K562 (cell line): Measurements from ENCODE around the gene ARL11. TPM values are rescaled to one million over a fixed set of nuclear protein-coding genes. Genes with fewer than 3 reads are reported as not detected.

Experiments used
- ATAC-seq: fragments of 200-7000 bp; cut with Tn5 transposase; 3 replicates; pipeline ENCODE4 v1.9.1; 2020; ENCODE audit warnings: moderate library complexity
- BruUV-seq: library from RNA; stranded (reverse); fragments of 400-500 nt; replicated peaks from 2 replicates; lab custom pipeline; 2021; lab: Mats Ljungman, UMichigan
- CTCF ChIA-PET: fragments of 300-600 bp; formaldehyde crosslinking; extraction: SDS; loops from one replicate; lab custom pipeline; 2021; ENCODE audit warnings: low intra/inter-chr PET ratio; lab: Yijun Ruan, JAX
- POLR2A ChIA-PET: fragments of 300-600, 350-650 bp; sonication (Branson Sonifier 250); formaldehyde crosslinking; extraction: SDS; loops from one replicate; lab custom pipeline; 2021; ENCODE audit warnings: antibody characterized with exemption, inconsistent platforms; lab: Yijun Ruan, JAX
- DNase-seq, 4 experiments: peaks; one replicate each; pipeline versions ENCODE4 v3.0.0 to v3.0.0-alpha.2; 2011 to 2018; ENCODE audit warnings: low spot score in 3 of 4, mixed read lengths in 3 of 4; ENCODE audit errors: extremely low read depth in 1 of 4
- FAIRE-seq: peaks from 2 replicates; lab custom pipeline; 2011; peaks lifted over from hg19 to GRCh38; lab: Jason Lieb, UNC
- H2AFZ ChIP-seq: 2 replicates; pipeline ENCODE4 v1.6.0; 2011; ENCODE audit warnings: low read depth, low read length, control low read depth, inconsistent platforms
- H3K27ac ChIP-seq: fragments of 200-600 bp; 3 replicates; pipeline ENCODE4 v1.8.0; 2011; ENCODE audit warnings: low read depth, mild to moderate bottlenecking, control low read depth, inconsistent platforms, low read length, moderate library complexity, mixed read lengths; ENCODE audit errors: extremely low read depth
- H3K27me3 ChIP-seq, 2 experiments: fragments of 300-600 bp in 1 of 2; 2 replicates in 1 of 2; 3 replicates in 1 of 2; pipeline versions ENCODE4 v1.6.0 to v1.8.0; 2011; ENCODE audit warnings: inconsistent platforms in 2 of 2, low read length in 2 of 2, mild to moderate bottlenecking in 1 of 2, mixed read lengths in 1 of 2, moderate library complexity in 1 of 2; ENCODE audit not compliant: control insufficient read depth in 2 of 2, insufficient read depth in 2 of 2
- H3K36me3 ChIP-seq: fragments of 300-600 bp; 3 replicates; pipeline ENCODE4 v1.8.0; 2011; ENCODE audit warnings: mild to moderate bottlenecking, low read length, inconsistent platforms; ENCODE audit not compliant: control insufficient read depth, insufficient read depth
- H3K4me1 ChIP-seq, 2 experiments: fragments of 200-600 bp in 1 of 2; replicated peaks in 1 of 2; 2 replicates in 1 of 2; 3 replicates in 1 of 2; pipeline versions ENCODE4 v1.5.1 to v1.8.0; 2011; ENCODE audit warnings: inconsistent platforms in 2 of 2, low read length in 2 of 2, mild to moderate bottlenecking in 1 of 2, mixed read lengths in 1 of 2, moderate library complexity in 1 of 2; ENCODE audit not compliant: control insufficient read depth in 2 of 2, insufficient read depth in 2 of 2
- H3K4me2 ChIP-seq: 2 replicates; pipeline ENCODE4 v1.6.1; 2011; ENCODE audit warnings: low read length, control low read depth, inconsistent platforms, mixed read lengths; ENCODE audit not compliant: insufficient read depth
- H3K4me3 ChIP-seq: fragments of 200-600 bp; sonication (generic), shearing (Covaris generic); 2 replicates; pipeline ENCODE4 v1.5.1; 2016; ENCODE audit warnings: control low read depth, inconsistent platforms
- H3K79me2 ChIP-seq: fragments of 200-600 bp; 3 replicates; pipeline ENCODE4 v1.8.0; 2011; ENCODE audit warnings: low read length, inconsistent platforms; ENCODE audit not compliant: control insufficient read depth, insufficient read depth
- H3K9ac ChIP-seq, 2 experiments: 2 replicates each; pipeline versions ENCODE4 v1.6.0 to v1.6.1; 2011; ENCODE audit warnings: low read depth in 2 of 2, low read length in 2 of 2, control low read depth in 1 of 2, inconsistent platforms in 1 of 2, mild to moderate bottlenecking in 1 of 2, mixed read lengths in 1 of 2; ENCODE audit not compliant: insufficient read depth in 1 of 2
- H3K9me1 ChIP-seq: one replicate; pipeline ENCODE4 v1.6.0; 2011; ENCODE audit warnings: inconsistent platforms, mild to moderate bottlenecking, low read length, moderate library complexity; ENCODE audit not compliant: control insufficient read depth, insufficient read depth
- H3K9me3 ChIP-seq: replicated peaks from 2 replicates; pipeline ENCODE4 v1.5.1; 2011; ENCODE audit warnings: low read depth, low read length, inconsistent platforms; ENCODE audit not compliant: control insufficient read depth, insufficient read depth
- H4K20me1 ChIP-seq: replicated peaks from 2 replicates; pipeline ENCODE4 v1.6.1; 2011; ENCODE audit warnings: low read length, inconsistent platforms, mixed read lengths; ENCODE audit not compliant: control insufficient read depth, insufficient read depth
- ARNT ChIP-seq, 2 experiments: fragments of 450-650 bp; IDR thresholded peaks; 2 replicates each; pipeline ENCODE4 v1.6.1; 2016; ENCODE audit warnings: mild to moderate bottlenecking in 1 of 2
- CREB1 ChIP-seq, 2 experiments: sonication (generic) in 1 of 2; formaldehyde crosslinking in 1 of 2; IDR thresholded peaks; 2 replicates each; pipeline versions ENCODE4 v1.6.1 to v1.8.0; 2012 to 2022; ENCODE audit warnings: inconsistent platforms in 1 of 2, mild to moderate bottlenecking in 1 of 2, missing genetic modification reagents in 1 of 2, moderate library complexity in 1 of 2
- FOSL1 ChIP-seq: fragments of 200-800 bp; sonication (Bioruptor generic); conservative IDR thresholded peaks from 2 replicates; pipeline ENCODE4 v1.6.1; 2016; ENCODE audit warnings: missing genetic modification characterization, missing compliant biosample characterization
- GTF3C2 ChIP-seq: IDR thresholded peaks from 3 replicates; pipeline ENCODE4 v1.6.1; 2011; ENCODE audit warnings: borderline replicate concordance, mild to moderate bottlenecking, moderate library complexity; ENCODE audit not compliant: insufficient read length; ENCODE audit errors: extremely low read depth
- HNRNPK ChIP-seq: fragments of 200-400 bp; formaldehyde crosslinking; IDR thresholded peaks from one replicate; pipeline ENCODE4 v1.6.1; 2018; ENCODE audit warnings: mild to moderate bottlenecking, low read depth, low read length; ENCODE audit not compliant: poor library complexity, severe bottlenecking
- JUN ChIP-seq, 2 experiments: sonication (generic) in 1 of 2; formaldehyde crosslinking in 1 of 2; IDR thresholded peaks; 2 replicates each; pipeline versions ENCODE4 v1.6.1 to v1.8.0; 2012 to 2022; ENCODE audit warnings: borderline replicate concordance in 2 of 2, mild to moderate bottlenecking in 2 of 2, improper control_type of control experiment in 1 of 2, low read depth in 1 of 2, low read length in 1 of 2, missing genetic modification reagents in 1 of 2
- MCM7 ChIP-seq, 2 experiments: fragments of 450-650 bp; IDR thresholded peaks; 2 replicates each; pipeline ENCODE4 v1.6.1; 2016 to 2018
- MED1 ChIP-seq: sonication (generic); formaldehyde crosslinking; IDR thresholded peaks from 2 replicates; pipeline ENCODE4 v1.8.1; 2023; ENCODE audit warnings: missing genetic modification reagents, borderline replicate concordance
- MEF2D ChIP-seq: conservative IDR thresholded peaks from 2 replicates; pipeline ENCODE4 v1.6.1; 2016; ENCODE audit warnings: low read depth, missing genetic modification characterization, missing compliant biosample characterization
- NR3C1 ChIP-seq: sonication (generic); formaldehyde crosslinking; IDR thresholded peaks from 2 replicates; pipeline ENCODE4 v1.8.1; 2022; ENCODE audit warnings: missing genetic modification reagents
- NUFIP1 ChIP-seq: fragments of 450-650 bp; IDR thresholded peaks from 2 replicates; pipeline ENCODE4 v1.6.1; 2018; ENCODE audit not compliant: partially characterized antibody
- SETDB1 ChIP-seq: IDR thresholded peaks from one replicate; pipeline ENCODE4 v1.6.1; 2012; ENCODE audit warnings: low read length, control low read depth, inconsistent platforms
- SMAD4 ChIP-seq: fragments of 250-450 bp; sonication (Bioruptor Pico); conservative IDR thresholded peaks from 2 replicates; pipeline ENCODE4 v1.8.0; 2021; ENCODE audit warnings: inconsistent platforms, mild to moderate bottlenecking, moderate library complexity
- SRSF3 ChIP-seq: fragments of 200-400 bp; formaldehyde crosslinking; IDR thresholded peaks from 2 replicates; pipeline ENCODE4 v1.6.1; 2016; ENCODE audit warnings: mild to moderate bottlenecking, low read length, moderate library complexity; ENCODE audit not compliant: insufficient read depth
- XRCC3 ChIP-seq: fragments of 450-650 bp; IDR thresholded peaks from 2 replicates; pipeline ENCODE4 v1.6.1; 2017; ENCODE audit warnings: mild to moderate bottlenecking, moderate library complexity
- ZBTB17 ChIP-seq: fragments of 450-650 bp; formaldehyde crosslinking; IDR thresholded peaks from 2 replicates; pipeline ENCODE4 v1.4.0; 2020; ENCODE audit warnings: mild to moderate bottlenecking
- ZFP36 ChIP-seq: fragments of 150-350 bp; IDR thresholded peaks from 2 replicates; pipeline ENCODE4 v1.6.1; 2018; ENCODE audit warnings: low read length, low read depth; ENCODE audit not compliant: partially characterized antibody
- ZNF57 ChIP-seq: fragments of 450-650 bp; formaldehyde crosslinking; IDR thresholded peaks from 2 replicates; pipeline ENCODE4 v1.4.0; 2020; ENCODE audit warnings: mild to moderate bottlenecking, moderate library complexity
- ZNF75A ChIP-seq: fragments of 450-650 bp; formaldehyde crosslinking; IDR thresholded peaks from 2 replicates; pipeline ENCODE4 v1.4.0; 2020; ENCODE audit warnings: mild to moderate bottlenecking
- ZNF785 ChIP-seq: fragments of 250-450 bp; sonication (Bioruptor Pico); IDR thresholded peaks from 2 replicates; pipeline ENCODE4 v1.4.0; 2020; ENCODE audit warnings: mild to moderate bottlenecking
- WGBS: fragments of 100-300 bp; shearing (Covaris generic); methylation state at CpG from one replicate; pipeline ENCODE4 v1.1.6; 2016; ENCODE audit warnings: low coverage, mixed read lengths; ENCODE audit not compliant: insufficient coverage; ENCODE audit errors: missing lambda C conversion rate; 5-methylcytosine and 5-hydroxymethylcytosine counted together
- in situ Hi-C: fragments of 300-500 bp; cut with MboI; formaldehyde crosslinking; loops from 4 replicates; pipeline ENCODE4 v1.15.0; 2018; ENCODE audit warnings: inconsistent platforms, mixed read lengths
- intact Hi-C: fragments of 100-400 bp; cut with micrococcal nuclease; formaldehyde crosslinking; loops from 2 replicates; pipeline ENCODE4 v1.14.2; 2022
- polyA plus RNA-seq, 8 experiments: library from polyadenylated mRNA; depleted of rRNA in 4 of 8; stranded (reverse) in 5 of 8; unstranded in 3 of 8; fragments of >200 nt; fragmentation: Nextera tagmentation in 2 of 8; fragmentation: Illumina TruSeq in 1 of 8; extraction: Ambion mirVana in 2 of 8; extraction: Trizol in 1 of 8; gene quantifications; 2 replicates each; pipeline versions ENCODE4 v1.2.1 to v1.2.3, GENCODE V29; 2011 to 2014; ENCODE audit warnings: inconsistent platforms in 1 of 8, missing spikeins in 1 of 8
- total RNA-seq, 7 experiments: library from RNA; depleted of rRNA in 6 of 7; stranded (reverse); fragments of >200 nt in 6 of 7; fragmentation: Illumina TruSeq in 2 of 7; extraction: Trizol in 2 of 7; gene quantifications; 2 replicates each; pipeline versions ENCODE4 v1.2.1 to v1.2.3, GENCODE V29; 2011 to 2021; ENCODE audit warnings: low replicate concordance in 1 of 7
- TF ChIP-seq, protein P1 (sequence below): IDR thresholded peaks from 2 replicates; pipeline ENCODE4 v1.6.1; 2014; ENCODE audit warnings: antibody characterized with exemption

ARL11 gene
- total and polyA plus RNA-seq, 9 of the 15 experiments (the other 6 are each of a cell fraction or from before 2014, with no cell fraction given), result 0.18 to 0.87 (median 0.45) TPM

DNA sequence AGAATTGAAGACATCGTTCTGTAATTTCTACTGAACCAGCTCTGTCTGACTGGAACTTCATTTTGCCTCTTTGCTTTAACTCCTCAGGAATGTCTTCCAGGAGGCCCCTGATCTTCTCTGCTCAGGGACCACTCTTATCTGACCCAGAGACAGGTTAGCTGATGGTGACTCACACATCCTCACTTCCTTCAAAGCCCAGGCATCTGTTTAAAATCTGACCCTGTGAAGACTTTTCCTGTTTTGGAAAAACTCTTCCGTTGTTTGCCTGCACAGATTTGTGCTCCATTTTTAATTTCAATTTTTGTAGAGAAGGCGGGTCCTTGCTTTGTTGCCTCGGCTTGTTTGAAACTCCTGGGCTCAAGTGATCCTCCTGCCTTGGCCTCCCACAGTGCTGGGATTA is 1.6 kb downstream of the ARL11 start:
- in situ Hi-C loops (no loop called here), intact Hi-C loops (no loop called here)
- CTCF ChIA-PET, result no interaction called here
- no peaks in the 10 kb centered on the region for H4K20me1 ChIP-seq
- no peak for ATAC-seq
- H3K4me2 ChIP-seq, result no peak overlapping the region
- H3K79me2 ChIP-seq, result no peaks in the 10 kb centered on the region
- H3K27ac ChIP-seq, result no peak overlapping the region
- no TSS peak for BruUV-seq
- no peaks in the 10 kb centered on the region for H3K36me3 ChIP-seq
- H2AFZ ChIP-seq, result peak overlapping the region; percentile 55; the same call in 1 of the 2 replicates
- H3K4me1 ChIP-seq, result peaks cover 12 to 21% of the 10 kb centered on the region in 2 experiments; a peak in 4 of 5 replicates
- H3K9ac ChIP-seq, result no peak overlapping the region
- H3K27me3 ChIP-seq, result no peaks in the 10 kb centered on the region
- DNase-seq, result no peak
- H3K4me3 ChIP-seq, result no peak overlapping the region
- H3K9me1 ChIP-seq, result no peaks in the 10 kb centered on the region
- POLR2A ChIA-PET, result interaction anchor here (0.7 to 1.5 kb wide), 3 partner anchors 10 to 61 kb away, joined by 3 to 4 read pairs (median 3); partner anchors contain the start of gene EBPL
- 28% methylated on average over 4 of the region's 4 CpGs for WGBS
- no peaks in the 10 kb centered on the region for H3K9me3 ChIP-seq
- no peak for FAIRE-seq
- TF ChIP-seq ZNF785 (CRISPR knock-in tag) (no peak), ZNF75A (CRISPR knock-in tag) (no peak), ARNT (IDR thresholded peaks at IDR 0.05) (no peak), NUFIP1 (no peak), ZFP36 (no peak), HNRNPK (no peak), CREB1 (IDR thresholded peaks at IDR 0.05) (no peak), CREB1 (CRISPR knock-in tag; IDR thresholded peaks at IDR 0.05) (no peak), ZNF57 (no peak), GTF3C2 (no peak), MEF2D (tag) (no peak), MED1 (CRISPR knock-in tag) (no peak), FOSL1 (tag) (peak; percentile 73), ZBTB17 (CRISPR knock-in tag) (no peak), MCM7 (IDR thresholded peaks at IDR 0.05) (no peak), NR3C1 (CRISPR knock-in tag) (no peak), JUN (IDR thresholded peaks at IDR 0.05; ENCODE audit: borderline replicate concordance, low read depth, low read length) (no peak), JUN (CRISPR knock-in tag; IDR thresholded peaks at IDR 0.05; ENCODE audit: borderline replicate concordance) (no peak), SRSF3 (no peak), SMAD4 (no peak), SETDB1 (no peak), XRCC3 (no peak)
- TF ChIP-seq, protein P1, sequence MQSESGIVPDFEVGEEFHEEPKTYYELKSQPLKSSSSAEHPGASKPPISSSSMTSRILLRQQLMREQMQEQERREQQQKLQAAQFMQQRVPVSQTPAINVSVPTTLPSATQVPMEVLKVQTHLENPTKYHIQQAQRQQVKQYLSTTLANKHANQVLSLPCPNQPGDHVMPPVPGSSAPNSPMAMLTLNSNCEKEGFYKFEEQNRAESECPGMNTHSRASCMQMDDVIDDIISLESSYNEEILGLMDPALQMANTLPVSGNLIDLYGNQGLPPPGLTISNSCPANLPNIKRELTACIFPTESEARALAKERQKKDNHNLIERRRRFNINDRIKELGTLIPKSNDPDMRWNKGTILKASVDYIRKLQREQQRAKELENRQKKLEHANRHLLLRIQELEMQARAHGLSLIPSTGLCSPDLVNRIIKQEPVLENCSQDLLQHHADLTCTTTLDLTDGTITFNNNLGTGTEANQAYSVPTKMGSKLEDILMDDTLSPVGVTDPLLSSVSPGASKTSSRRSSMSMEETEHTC, result no peak
